Upper lobe of right lung (tissue), 1 donor: Measurements from ENCODE around the gene ACAN. TPM values are rescaled to one million over a fixed set of nuclear protein-coding genes. Genes with fewer than 3 reads are reported as not detected.

Experiments
- ATAC-seq: fragments of 200-7000 bp; cut with Tn5 transposase; one replicate; pipeline ENCODE4 v1.9.1; 2020; ENCODE audit warnings: mild to moderate bottlenecking, moderate library complexity
- DNase-seq: peaks from one replicate; pipeline ENCODE4 v3.0.0-alpha.2; 2020
- H3K27ac ChIP-seq: fragments of 200-600 bp; one replicate; pipeline ENCODE4 v1.8.0; 2022
- H3K27me3 ChIP-seq: fragments of 200-600 bp; one replicate; pipeline ENCODE4 v1.8.0; 2022; ENCODE audit warnings: mild to moderate bottlenecking
- H3K36me3 ChIP-seq: fragments of 200-600 bp; one replicate; pipeline ENCODE4 v1.8.0; 2022
- H3K4me1 ChIP-seq: fragments of 200-600 bp; one replicate; pipeline ENCODE4 v1.8.0; 2022
- H3K4me3 ChIP-seq: fragments of 200-600 bp; one replicate; pipeline ENCODE4 v1.8.0; 2022; ENCODE audit warnings: mild to moderate bottlenecking
- H3K9me3 ChIP-seq: fragments of 200-600 bp; one replicate; pipeline ENCODE4 v1.8.0; 2022
- CTCF ChIP-seq: fragments of 200-600 bp; IDR thresholded peaks from one replicate; pipeline ENCODE4 v1.8.0; 2022; ENCODE audit warnings: antibody characterized with exemption
- intact Hi-C: fragments of 100-400 bp; cut with DNase I; formaldehyde crosslinking; loops from one replicate; pipeline ENCODE4 v1.11.0; 2022
- total RNA-seq: library from RNA; stranded (reverse); fragmentation: NEBNext Ultra II Directional; extraction: Animal tissue kit (Norgen Biotek cat#: 25700); gene quantifications from one replicate; pipeline ENCODE4 v1.2.1, GENCODE V29; 2021
- donor health status: DM: no; HTN: yes; CAD: no; lungs with severe emphysema.

ACAN gene
- total RNA-seq, 1 donor from 2014 or later = 0.06 TPM

- Histone ChIP-seq H3K27me3 (no peaks in the 10 kb centered on the region), H3K4me3 (no peak overlapping the region), H3K27ac (no peak overlapping the region), H3K9me3 (no peaks in the 10 kb centered on the region), H3K36me3 (peaks cover 23% of the 10 kb centered on the region), H3K4me1 (peaks cover 14% of the 10 kb centered on the region)
- intact Hi-C loops = loop anchor here (10.0 kb wide), 1 partner anchor 112 kb away; no protein-coding TSS in a partner anchor
- no peak for TF ChIP-seq CTCF
- DNase-seq (no peak), ATAC-seq (no peak)
These were observed 99.1 kb downstream of the ACAN start for GRCh38 chr15:88902221-88902835.

GRCh38 chr15:88902846-88903245 lies 99.6 kb downstream of the ACAN start:
- Histone ChIP-seq H3K9me3 (no peaks in the 10 kb centered on the region), H3K27ac (no peak overlapping the region), H3K4me3 (no peak overlapping the region), H3K36me3 (peaks cover 23% of the 10 kb centered on the region), H3K27me3 (no peaks in the 10 kb centered on the region), H3K4me1 (peaks cover 10% of the 10 kb centered on the region)
- no peak for DNase-seq
- ATAC-seq = no peak
- intact Hi-C loops = loop anchor here (10.0 kb wide), 1 partner anchor 112 kb away; no protein-coding TSS in a partner anchor
- TF ChIP-seq CTCF = no peak

- intact Hi-C loops = loop anchor here (10.0 kb wide), 1 partner anchor 111 kb away; no protein-coding TSS in a partner anchor
- Histone ChIP-seq H3K36me3 (peaks cover 32% of the 10 kb centered on the region), H3K9me3 (no peaks in the 10 kb centered on the region), H3K4me3 (no peak overlapping the region), H3K27ac (no peak overlapping the region), H3K27me3 (no peaks in the 10 kb centered on the region), H3K4me1 (peaks cover 9% of the 10 kb centered on the region)
- ATAC-seq (no peak), DNase-seq (peak; percentile 31)
- no peak for TF ChIP-seq CTCF
These were observed 101.0 kb downstream of the ACAN start for GRCh38 chr15:88904257-88904623.

- peak; percentile 100 for TF ChIP-seq CTCF
- Histone ChIP-seq H3K36me3 (peaks cover 37% of the 10 kb centered on the region), H3K4me3 (no peak overlapping the region), H3K27ac (no peak overlapping the region), H3K27me3 (no peaks in the 10 kb centered on the region), H3K4me1 (peaks cover 9% of the 10 kb centered on the region), H3K9me3 (no peaks in the 10 kb centered on the region)
- intact Hi-C loops = loop anchor here (10.0 kb wide), 1 partner anchor 110 kb away; no protein-coding TSS in a partner anchor
- peak; percentile 89 for ATAC-seq
- peak; percentile 89 for DNase-seq
These were observed 101.5 kb downstream of the ACAN start for GRCh38 chr15:88904624-88905327.

- Histone ChIP-seq H3K9me3 (no peaks in the 10 kb centered on the region), H3K27ac (no peak overlapping the region), H3K27me3 (no peaks in the 10 kb centered on the region), H3K36me3 (peaks cover 39% of the 10 kb centered on the region), H3K4me1 (peaks cover 9% of the 10 kb centered on the region), H3K4me3 (no peak overlapping the region)
- DNase-seq (peak; percentile 43), ATAC-seq (no peak)
- TF ChIP-seq CTCF = no peak
- intact Hi-C loops = loop anchor here (10.0 kb wide), 1 partner anchor 109 kb away; no protein-coding TSS in a partner anchor
These were observed 102.3 kb downstream of the ACAN start for GRCh38 chr15:88905576-88905975.
